Mucosa of descending colon (tissue), 3 donors: Measurements from ENCODE around the gene SHISA7. TPM values are rescaled to one million over a fixed set of nuclear protein-coding genes. Genes with fewer than 3 reads are reported as not detected.

Experiments
- ATAC-seq: fragments of 200-7000 bp; cut with Tn5 transposase; one replicate; pipeline ENCODE4 v1.9.1; 2020; ENCODE audit warnings: mild to moderate bottlenecking, moderate library complexity
- DNase-seq, 3 donors: peaks; one replicate each; pipeline ENCODE4 v3.0.0-alpha.2; 2020
- H3K36me3 ChIP-seq: fragments of 200-600 bp; one replicate; pipeline ENCODE4 v1.8.0; 2021; ENCODE audit warnings: low read depth, mild to moderate bottlenecking
- H3K4me1 ChIP-seq: fragments of 200-600 bp; one replicate; pipeline ENCODE4 v1.8.0; 2021; ENCODE audit warnings: low read depth, mild to moderate bottlenecking
- H3K4me3 ChIP-seq: fragments of 200-600 bp; one replicate; pipeline ENCODE4 v1.8.0; 2021; ENCODE audit warnings: mild to moderate bottlenecking
- H3K9me3 ChIP-seq: fragments of 200-600 bp; one replicate; pipeline ENCODE4 v1.8.0; 2021; ENCODE audit warnings: mild to moderate bottlenecking
- CTCF ChIP-seq: fragments of 200-600 bp; IDR thresholded peaks from one replicate; pipeline ENCODE4 v1.8.0; 2022; ENCODE audit warnings: antibody characterized with exemption, mild to moderate bottlenecking
- intact Hi-C, 2 donors: fragments of 100-400 bp; cut with DNase I in 1 of 2; cut with micrococcal nuclease in 1 of 2; formaldehyde crosslinking; loops; one replicate each; pipeline versions ENCODE4 v1.11.0 to v1.11.1; 2022; cut with DNase I, micrococcal nuclease
- total RNA-seq, 3 donors: library from RNA; stranded (reverse); fragmentation: NEBNext Ultra II Directional in 2 of 3; extraction: Animal tissue kit (Norgen Biotek cat#: 25700) in 2 of 3; gene quantifications; one replicate each; pipeline versions ENCODE4 v1.2.1 to v1.2.4, GENCODE V29; 2021 to 2023
- donor health status: DM: no; HTN: no; CAD: no; lungs with moderate emphysema.
- donor health status: DM: no; HTN: no; CAD: no.
- donor health status: DM: no; HTN: yes; CAD: no.

The SHISA7 gene
- total RNA-seq, 3 donors from 2014 or later: 0.35 TPM; not detected in 2

GRCh38 chr19:55382522-55383054 lies 60.5 kb downstream of the SHISA7 start:
- peaks cover 28% of the 10 kb centered on the region for H3K4me1 ChIP-seq
- H3K9me3 ChIP-seq: no peaks in the 10 kb centered on the region
- no peak for ATAC-seq
- intact Hi-C loops: loop anchor here (10.0 kb wide), 2 partner anchors 78 to 88 kb away; no protein-coding TSS in a partner anchor
- H3K4me3 ChIP-seq: no peak overlapping the region
- no peak for DNase-seq
- no peak for TF ChIP-seq CTCF
- H3K36me3 ChIP-seq: no peaks in the 10 kb centered on the region

GRCh38 chr19:55382013-55382412 lies 61.1 kb downstream of the SHISA7 start:
- Histone ChIP-seq H3K9me3 (no peaks in the 10 kb centered on the region), H3K4me1 (peaks cover 22% of the 10 kb centered on the region), H3K4me3 (no peak overlapping the region), H3K36me3 (no peaks in the 10 kb centered on the region)
- ATAC-seq (no peak), DNase-seq (no peak)
- intact Hi-C loops: loop anchor here (10.0 kb wide), 2 partner anchors 77 to 87 kb away; no protein-coding TSS in a partner anchor
- no peak for TF ChIP-seq CTCF

GRCh38 chr19:55379174-55379573 lies 63.9 kb downstream of the SHISA7 start:
- Histone ChIP-seq H3K36me3 (no peaks in the 10 kb centered on the region), H3K4me1 (peaks cover 10% of the 10 kb centered on the region), H3K4me3 (no peak overlapping the region), H3K9me3 (no peaks in the 10 kb centered on the region)
- TF ChIP-seq CTCF: no peak
- DNase-seq (no peak), ATAC-seq (no peak)
- intact Hi-C loops: no loop called here

Other genes starting within 250 kb of the SHISA7 start
- 100 to 1,000 TPM in 1 of 3 donors, 10 to 100 TPM in 2; 62.3 to 181 (median 94.8) TPM for gene PTPRH, start 233.8 kb downstream of the SHISA7 start, total RNA-seq
- gene TMEM86B, start 214.5 kb downstream of the SHISA7 start, total RNA-seq: 1 to 10 TPM; 3.4 to 4.5 (median 3.7) TPM
- 10 to 100 TPM; 60.0 to 72.9 (median 65.9) TPM for gene PPP6R1, start 184.3 kb downstream of the SHISA7 start, total RNA-seq
- 10 to 100 TPM; 25.6 to 36.0 (median 29.5) TPM for gene HSPBP1, start 163.2 kb downstream of the SHISA7 start, total RNA-seq
- 10 to 100 TPM in 1 of 3 donors, 1 to 10 TPM in 2; 1.6 to 18.1 (median 1.9) TPM for gene BRSK1, start 159.3 kb downstream of the SHISA7 start, total RNA-seq
- 10 to 100 TPM; 31.6 to 62.1 (median 36.4) TPM for gene TMEM150B, start 118.0 kb downstream of the SHISA7 start, total RNA-seq
- gene KMT5C, start 103.4 kb downstream of the SHISA7 start, total RNA-seq: 10 to 100 TPM; 14.7 to 19.3 (median 16.5) TPM
- gene COX6B2, start 88.6 kb downstream of the SHISA7 start, total RNA-seq: 10 to 100 TPM; 16.6 to 30.0 (median 17.2) TPM
- not detected for gene GARIN5B, start 80.0 kb downstream of the SHISA7 start, total RNA-seq
- gene IL11, start 72.8 kb downstream of the SHISA7 start, total RNA-seq: under 1 TPM; 0.24 to 0.32 (median 0.29) TPM
- not detected for gene TMEM190, start 66.5 kb downstream of the SHISA7 start, total RNA-seq
- 10 to 100 TPM; 31.4 to 84.2 (median 68.0) TPM for gene TMEM238, start 59.0 kb downstream of the SHISA7 start, total RNA-seq
- 1,000 to 10,000 TPM in 2 of 3 donors, 100 to 1,000 TPM in 1; 942 to 1,365 (median 1,241) TPM for gene RPL28, start 57.4 kb downstream of the SHISA7 start, total RNA-seq
- gene UBE2S, start 35.5 kb downstream of the SHISA7 start, total RNA-seq: 10 to 100 TPM; 14.0 to 41.6 (median 23.0) TPM
- gene ISOC2, start 18.3 kb upstream of the SHISA7 start, total RNA-seq: 10 to 100 TPM; 65.8 to 88.4 (median 86.9) TPM
- not detected for gene C19orf85, start 21.5 kb upstream of the SHISA7 start, total RNA-seq
- 10 to 100 TPM in 1 of 3 donors, 1 to 10 TPM in 2; 6.8 to 11.1 (median 7.9) TPM for gene ZNF628, start 33.3 kb upstream of the SHISA7 start, total RNA-seq
- 10 to 100 TPM in 1 of 3 donors, 1 to 10 TPM in 2; 3.9 to 21.7 (median 5.5) TPM for gene NAT14, start 41.9 kb upstream of the SHISA7 start, total RNA-seq
- gene SSC5D, start 45.1 kb upstream of the SHISA7 start, total RNA-seq: 10 to 100 TPM in 1 of 3 donors, 1 to 10 TPM in 2; 2.6 to 35.0 (median 4.0) TPM
- not detected for gene SBK2, start 93.8 kb upstream of the SHISA7 start, total RNA-seq
- gene SBK3, start 102.2 kb upstream of the SHISA7 start, total RNA-seq: under 1 TPM in 2 of 3 donors, not detected in 1; 0.34 to 0.54 TPM
- gene ZNF579, start 137.5 kb upstream of the SHISA7 start, total RNA-seq: 10 to 100 TPM in 1 of 3 donors, 1 to 10 TPM in 2; 6.2 to 13.6 (median 7.2) TPM
- 10 to 100 TPM; 15.7 to 20.3 (median 20.0) TPM for gene FIZ1, start 156.2 kb upstream of the SHISA7 start, total RNA-seq
- 10 to 100 TPM; 25.5 to 27.1 (median 26.5) TPM for gene ZNF524, start 157.0 kb upstream of the SHISA7 start, total RNA-seq
- gene ZNF865, start 162.3 kb upstream of the SHISA7 start, total RNA-seq: 10 to 100 TPM; 12.7 to 18.5 (median 13.2) TPM
- gene ZNF784, start 181.3 kb upstream of the SHISA7 start, total RNA-seq: 10 to 100 TPM in 2 of 3 donors, 1 to 10 TPM in 1; 8.7 to 13.8 (median 10.1) TPM
- gene ZNF580, start 197.7 kb upstream of the SHISA7 start, total RNA-seq: 10 to 100 TPM; 29.6 to 46.0 (median 31.6) TPM
- gene ZNF581, start 200.3 kb upstream of the SHISA7 start, total RNA-seq: 10 to 100 TPM; 15.2 to 22.5 (median 20.1) TPM
- 10 to 100 TPM in 1 of 3 donors, 1 to 10 TPM in 2; 5.5 to 14.8 (median 6.3) TPM for gene CCDC106, start 204.9 kb upstream of the SHISA7 start, total RNA-seq
- gene U2AF2, start 211.7 kb upstream of the SHISA7 start, total RNA-seq: 100 to 1,000 TPM; 162 to 194 (median 163) TPM
- gene EPN1, start 231.9 kb upstream of the SHISA7 start, total RNA-seq: 100 to 1,000 TPM; 156 to 251 (median 192) TPM